ENCODE results near the gene SLC39A7.

GRCh38 chr6:33185654-33186187 lies 14.9 kb upstream of the SLC39A7 start:
- TF ChIP-seq CTCF (IDR thresholded peaks at IDR 0.05; ENCODE audit: borderline replicate concordance, extremely low read depth, low read length, poor library complexity, severe bottlenecking) (no peak), EZH2 (IDR thresholded peaks at IDR 0.05; ENCODE audit: borderline replicate concordance, low read depth, low read length, severe bottlenecking) (no peak)

Measured in DND-41 (cell line).